Keratinocyte (primary cell): ENCODE results near the gene HOXA11. TPM values are rescaled to one million over a fixed set of nuclear protein-coding genes. Genes with fewer than 3 reads are reported as not detected.

Experiments used
- DNase-seq: peaks from one replicate; pipeline ENCODE4 v3.0.0-alpha.2; 2011; ENCODE audit warnings: low read depth, missing footprints, low spot score
- FAIRE-seq: peaks from 2 replicates; lab custom pipeline; 2011; peaks lifted over from hg19 to GRCh38; lab: Jason Lieb, UNC
- H2AFZ ChIP-seq: 2 replicates; pipeline ENCODE4 v1.6.0; 2012; ENCODE audit warnings: low read length, control low read depth, inconsistent platforms; ENCODE audit not compliant: control insufficient read depth
- H3K27ac ChIP-seq: 2 replicates; pipeline ENCODE4 v1.5.1; 2011; ENCODE audit warnings: low read length; ENCODE audit not compliant: control insufficient read depth, insufficient read depth
- H3K27me3 ChIP-seq: 3 replicates; pipeline ENCODE4 v1.6.0; 2011; ENCODE audit warnings: low read length; ENCODE audit not compliant: control insufficient read depth, insufficient read depth; ENCODE audit errors: extremely low read depth
- H3K36me3 ChIP-seq, 2 experiments: 2 replicates in 1 of 2; 3 replicates in 1 of 2; pipeline ENCODE4 v1.5.1; 2011; ENCODE audit warnings: low read length in 2 of 2, mild to moderate bottlenecking in 1 of 2; ENCODE audit not compliant: control insufficient read depth in 2 of 2, insufficient read depth in 2 of 2; ENCODE audit errors: extremely low read depth in 1 of 2
- H3K4me1 ChIP-seq: 3 replicates; pipeline ENCODE4 v1.5.1; 2011; ENCODE audit warnings: low read length; ENCODE audit not compliant: control insufficient read depth, insufficient read depth; ENCODE audit errors: extremely low read depth
- H3K4me2 ChIP-seq: 3 replicates; pipeline ENCODE4 v1.6.0; 2011; ENCODE audit warnings: low read depth, low read length; ENCODE audit not compliant: control insufficient read depth, insufficient read depth; ENCODE audit errors: extremely low read depth
- H3K4me3 ChIP-seq, 3 experiments: fragments of 200-600 bp in 1 of 3; sonication (generic) in 1 of 3; 2 replicates in 2 of 3; 3 replicates in 1 of 3; pipeline ENCODE4 v1.5.1; 2011 to 2016; ENCODE audit warnings: low read length in 3 of 3, mild to moderate bottlenecking in 3 of 3, control low read depth in 2 of 3, inconsistent platforms in 1 of 3, low read depth in 1 of 3, mixed read lengths in 1 of 3, mixed run types in 1 of 3, moderate library complexity in 1 of 3; ENCODE audit not compliant: control insufficient read depth in 2 of 3, insufficient read depth in 2 of 3; ENCODE audit errors: extremely low read depth in 1 of 3
- H3K79me2 ChIP-seq: 2 replicates; pipeline ENCODE4 v1.6.0; 2012; ENCODE audit warnings: low read length; ENCODE audit not compliant: control insufficient read depth, insufficient read depth
- H3K9ac ChIP-seq: 3 replicates; pipeline ENCODE4 v1.6.0; 2011; ENCODE audit warnings: low read length; ENCODE audit not compliant: control insufficient read depth, insufficient read depth; ENCODE audit errors: extremely low read depth
- H3K9me1 ChIP-seq: 3 replicates; pipeline ENCODE4 v1.6.0; 2011; ENCODE audit warnings: low read length; ENCODE audit not compliant: control insufficient read depth, insufficient read depth; ENCODE audit errors: extremely low read depth
- H3K9me3 ChIP-seq: 2 replicates; pipeline ENCODE4 v1.5.1; 2012; ENCODE audit warnings: low read depth, low read length; ENCODE audit not compliant: control insufficient read depth
- H4K20me1 ChIP-seq: 3 replicates; pipeline ENCODE4 v1.6.0; 2011; ENCODE audit warnings: low read length; ENCODE audit not compliant: control insufficient read depth, insufficient read depth; ENCODE audit errors: extremely low read depth
- EZH2 ChIP-seq: IDR thresholded peaks from one replicate; pipeline ENCODE4 v1.6.1; 2012; ENCODE audit warnings: inconsistent platforms, mild to moderate bottlenecking, low read length, moderate library complexity
- dilution Hi-C: fragments of 300-500 bp; cut with MboI; formaldehyde crosslinking; loops from one replicate; pipeline ENCODE4 v1.7.0; 2020; ENCODE audit warnings: low sequenced_read_pairs; ENCODE audit not compliant: extremely low pct_ligation_motif_present
- polyA plus RNA-seq, 5 experiments: library from polyadenylated mRNA; depleted of rRNA in 3 of 5; stranded (reverse) in 3 of 5; stranded (forward) in 1 of 5; unstranded in 1 of 5; fragments of >200 nt; gene quantifications; 1 replicate in 1 of 5; 2 replicates in 3 of 5; 3 replicates in 1 of 5; pipeline versions ENCODE4 v1.2.1 to v1.2.3, GENCODE V29; 2011 to 2012; ENCODE audit warnings: missing spikeins in 2 of 5, low read depth in 1 of 5, low replicate concordance in 1 of 5
- TF ChIP-seq, protein P1 (sequence below), 3 experiments: IDR thresholded peaks in 1 of 3; conservative IDR thresholded peaks in 1 of 3; optimal IDR thresholded peaks in 1 of 3; 2 replicates in 2 of 3; 3 replicates in 1 of 3; pipeline versions ENCODE3 to v1.5.1; 2011; ENCODE audit warnings: low read length in 3 of 3, mild to moderate bottlenecking in 3 of 3, moderate library complexity in 2 of 3, control low read depth in 1 of 3, inconsistent platforms in 1 of 3; ENCODE audit not compliant: insufficient read depth in 2 of 3; ENCODE audit errors: extremely low read depth in 1 of 3

Gene HOXA11
- polyA plus RNA-seq, 1 donor (not counting 4 experiments of a cell fraction or from before 2014, with no cell fraction given): 0.07 TPM

DNA sequence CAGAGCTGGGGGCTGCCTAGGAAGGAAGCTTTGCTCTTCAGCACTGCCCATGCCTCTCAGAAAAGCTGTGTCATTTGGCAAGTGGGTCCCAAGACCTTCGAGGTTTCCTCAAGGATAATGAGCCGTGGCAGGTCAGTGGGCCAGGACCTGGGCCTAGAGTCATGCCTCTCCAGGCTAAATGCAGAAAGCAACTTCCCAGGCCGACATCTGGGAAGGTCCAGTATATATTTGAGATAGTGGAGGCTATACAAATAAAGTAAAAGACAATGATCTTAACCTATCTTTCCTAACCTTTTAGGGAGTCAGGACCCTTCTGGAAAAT is 8.5 kb downstream of the HOXA11 start:
- no peak overlapping the region for H3K4me2 ChIP-seq
- no peak overlapping the region for H3K4me3 ChIP-seq
- TF ChIP-seq, protein P1, sequence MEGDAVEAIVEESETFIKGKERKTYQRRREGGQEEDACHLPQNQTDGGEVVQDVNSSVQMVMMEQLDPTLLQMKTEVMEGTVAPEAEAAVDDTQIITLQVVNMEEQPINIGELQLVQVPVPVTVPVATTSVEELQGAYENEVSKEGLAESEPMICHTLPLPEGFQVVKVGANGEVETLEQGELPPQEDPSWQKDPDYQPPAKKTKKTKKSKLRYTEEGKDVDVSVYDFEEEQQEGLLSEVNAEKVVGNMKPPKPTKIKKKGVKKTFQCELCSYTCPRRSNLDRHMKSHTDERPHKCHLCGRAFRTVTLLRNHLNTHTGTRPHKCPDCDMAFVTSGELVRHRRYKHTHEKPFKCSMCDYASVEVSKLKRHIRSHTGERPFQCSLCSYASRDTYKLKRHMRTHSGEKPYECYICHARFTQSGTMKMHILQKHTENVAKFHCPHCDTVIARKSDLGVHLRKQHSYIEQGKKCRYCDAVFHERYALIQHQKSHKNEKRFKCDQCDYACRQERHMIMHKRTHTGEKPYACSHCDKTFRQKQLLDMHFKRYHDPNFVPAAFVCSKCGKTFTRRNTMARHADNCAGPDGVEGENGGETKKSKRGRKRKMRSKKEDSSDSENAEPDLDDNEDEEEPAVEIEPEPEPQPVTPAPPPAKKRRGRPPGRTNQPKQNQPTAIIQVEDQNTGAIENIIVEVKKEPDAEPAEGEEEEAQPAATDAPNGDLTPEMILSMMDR (optimal IDR thresholded peaks at IDR 0.05 in 1 of 3, IDR thresholded peaks at IDR 0.05 in 1 of 3, conservative IDR thresholded peaks at IDR 0.05 in 1 of 3; ENCODE audit: extremely low read depth in 1 of 3, insufficient read depth in 2 of 3, low read length in 3 of 3): no peak
- TF ChIP-seq EZH2: no peak
- FAIRE-seq (no peak), DNase-seq (no peak)
- H3K9me1 ChIP-seq: no peaks in the 10 kb centered on the region
- no peak overlapping the region for H2AFZ ChIP-seq
- peaks cover 6% of the 10 kb centered on the region for H3K27me3 ChIP-seq
- H4K20me1 ChIP-seq: no peaks in the 10 kb centered on the region
- peaks cover 17% of the 10 kb centered on the region for H3K79me2 ChIP-seq
- peaks cover 0 to 4% of the 10 kb centered on the region in 2 experiments for H3K36me3 ChIP-seq
- dilution Hi-C loops: no loop called here
- H3K9ac ChIP-seq: no peak overlapping the region
- H3K4me1 ChIP-seq: peaks cover 18% of the 10 kb centered on the region
- no peak overlapping the region for H3K27ac ChIP-seq
- no peaks in the 10 kb centered on the region for H3K9me3 ChIP-seq

DNA sequence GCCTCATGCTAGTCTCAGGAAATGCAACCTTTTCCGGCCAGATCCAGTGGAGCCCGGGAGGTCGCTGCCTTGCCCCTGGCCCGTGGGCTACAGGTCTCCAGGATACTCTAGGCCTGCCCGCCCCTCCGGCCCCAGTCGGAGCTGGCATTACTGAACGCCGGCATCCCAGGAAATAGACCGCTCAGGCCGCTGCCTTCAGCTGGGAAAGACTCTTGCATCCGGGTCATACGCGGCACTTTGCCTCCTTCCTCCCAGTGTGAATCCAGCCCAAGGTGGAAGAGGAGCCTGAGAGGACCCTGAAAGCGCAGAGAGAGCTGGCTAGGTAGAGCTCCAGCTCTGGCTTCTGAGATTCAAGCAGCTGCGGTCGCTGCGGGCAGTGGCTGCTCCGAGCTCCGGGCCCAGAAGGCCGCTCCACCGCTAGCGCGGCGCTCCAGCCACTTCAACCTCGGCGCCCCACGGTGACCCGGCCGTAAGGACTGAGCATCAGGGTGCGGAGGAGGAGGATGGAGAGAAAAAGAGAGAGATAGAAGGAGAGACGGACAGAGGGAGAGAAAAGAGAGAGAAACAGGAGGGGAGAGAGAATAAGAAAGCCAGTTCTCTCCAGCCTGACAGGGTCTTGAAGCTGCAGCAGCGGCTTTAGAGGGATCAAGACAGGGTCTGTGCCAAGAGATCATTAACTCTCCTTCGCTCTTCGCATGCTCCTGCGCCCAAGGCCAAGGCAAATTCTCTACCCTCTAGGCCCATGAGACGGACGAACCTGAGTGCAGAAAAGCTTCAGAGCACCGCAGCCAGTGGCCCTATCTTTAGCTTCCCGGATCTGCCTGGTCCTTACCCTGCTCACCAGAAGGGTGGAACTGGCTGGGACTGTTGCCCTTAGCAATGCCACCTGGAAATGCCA is 9.2 kb downstream of the HOXA11 start:
- H3K4me2 ChIP-seq: no peak overlapping the region
- no peak overlapping the region for H3K4me3 ChIP-seq
- H3K79me2 ChIP-seq: peaks cover 23% of the 10 kb centered on the region
- no peak overlapping the region for H2AFZ ChIP-seq
- DNase-seq: no peak
- no peaks in the 10 kb centered on the region for H4K20me1 ChIP-seq
- H3K36me3 ChIP-seq: peaks cover 0 to 4% of the 10 kb centered on the region in 2 experiments
- no peaks in the 10 kb centered on the region for H3K9me1 ChIP-seq
- peaks cover 24% of the 10 kb centered on the region for H3K4me1 ChIP-seq
- no peak overlapping the region for H3K27ac ChIP-seq
- TF ChIP-seq, protein P1 (optimal IDR thresholded peaks at IDR 0.05 in 1 of 3, IDR thresholded peaks at IDR 0.05 in 1 of 3, conservative IDR thresholded peaks at IDR 0.05 in 1 of 3; ENCODE audit: extremely low read depth in 1 of 3, insufficient read depth in 2 of 3, low read length in 3 of 3): no peak
- TF ChIP-seq EZH2: no peak
- H3K9me3 ChIP-seq: no peaks in the 10 kb centered on the region
- H3K27me3 ChIP-seq: peaks cover 6% of the 10 kb centered on the region
- dilution Hi-C loops: no loop called here
- FAIRE-seq: no peak
- H3K9ac ChIP-seq: no peak overlapping the region
